Activated T-helper 1 cell treated with anti-CD3 and anti-CD28 coated beads, Interleukin-2, amount 50 U/mL, for 16 hours (primary cell): Measurements from ENCODE around the gene SMC1B.
A peak's percentile ranks its signal among the peaks of the same experiment; 100 is the strongest.
"Not testable (repeated sequence)": the region's sequence is repeated elsewhere in the genome, so short reads cannot be mapped to it uniquely, and the experiment has no call there.

Experiments
- DNase-seq, 2 donors: peaks; one replicate each; pipeline ENCODE4 v3.0.0-alpha.2; 2020; ENCODE audit warnings: low read depth in 1 of 2, low spot score in 1 of 2

SMC1B gene

DNA sequence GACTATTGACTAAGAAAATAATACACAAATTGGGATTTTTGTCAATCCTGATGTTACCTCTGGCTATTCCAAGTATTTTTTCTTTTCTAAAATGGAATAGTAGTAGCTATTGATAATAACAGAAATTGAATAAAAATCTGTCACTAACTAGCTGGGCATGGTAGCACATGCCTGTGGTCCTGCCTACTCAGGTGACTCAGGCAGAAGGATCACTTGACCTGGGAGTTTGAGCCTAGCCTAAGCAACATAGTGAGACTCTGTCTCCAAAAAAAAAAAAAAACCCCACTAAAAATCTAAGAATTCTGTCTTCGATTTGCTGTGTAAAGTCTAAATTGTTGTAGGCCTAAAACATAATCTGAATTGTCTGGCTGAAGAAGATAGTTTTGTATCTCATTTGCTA lies 61.4 kb downstream of the SMC1B start:
- DNase-seq, result no peak

DNA sequence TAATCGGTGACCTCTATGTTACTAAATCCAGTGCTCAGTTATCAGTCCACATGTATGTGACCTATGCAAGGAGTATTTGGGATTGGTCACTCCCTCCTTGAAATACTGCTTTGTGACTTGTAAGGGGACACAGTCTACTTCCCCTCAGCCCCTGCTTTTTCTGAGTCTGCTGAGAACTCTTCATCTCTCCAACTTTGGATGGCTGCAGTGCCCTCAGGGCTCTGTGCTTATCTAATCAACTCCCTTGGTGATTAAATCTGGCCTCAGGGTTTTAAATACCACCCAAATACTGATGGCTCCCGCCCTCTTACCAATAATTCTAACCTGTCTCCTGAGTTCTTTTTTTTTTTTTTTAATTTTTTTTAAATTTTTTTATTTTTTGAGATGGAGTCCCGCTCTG lies 63.5 kb downstream of the SMC1B start:
- no peak for DNase-seq

DNA sequence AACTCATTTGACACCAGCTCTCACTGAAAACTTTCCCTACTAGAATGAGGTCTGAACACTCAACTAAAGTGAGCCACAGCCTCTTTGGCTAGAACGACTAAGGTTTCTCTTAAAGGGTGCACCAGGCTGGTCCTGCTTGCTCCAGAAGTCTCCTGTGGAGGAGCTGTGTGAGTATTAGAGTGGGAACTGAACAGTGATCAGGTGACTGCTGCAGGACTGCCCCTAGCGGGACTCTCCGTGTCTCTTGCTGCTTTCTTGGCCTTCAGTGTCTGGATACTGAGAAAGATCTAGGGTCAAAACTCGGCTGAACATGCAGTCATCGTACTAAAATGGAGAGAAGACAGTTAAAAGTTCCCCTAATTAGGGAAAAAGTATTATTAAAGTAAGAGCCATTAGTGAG lies 69.1 kb downstream of the SMC1B start:
- DNase-seq, result no peak

DNA sequence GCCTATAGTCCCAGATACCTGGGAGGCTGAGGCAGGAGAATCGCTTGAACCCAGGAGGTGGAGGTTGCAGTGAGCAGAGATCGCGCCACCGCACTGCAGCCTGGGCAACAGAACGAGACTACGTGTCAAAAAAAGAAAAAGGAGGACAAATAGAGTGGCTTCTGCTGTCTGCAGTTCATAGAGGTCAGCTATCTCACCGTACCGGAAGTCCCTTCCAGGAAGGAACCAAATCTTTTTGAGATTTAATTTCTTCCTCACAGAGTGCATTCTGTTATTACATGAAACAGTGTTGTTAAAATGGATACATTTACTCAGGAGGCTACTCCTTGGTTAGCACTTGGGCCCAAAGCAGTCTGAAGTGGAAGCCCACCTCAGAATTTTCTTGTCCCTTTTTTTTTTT lies 70.3 kb downstream of the SMC1B start:
- DNase-seq, result no peak

DNA sequence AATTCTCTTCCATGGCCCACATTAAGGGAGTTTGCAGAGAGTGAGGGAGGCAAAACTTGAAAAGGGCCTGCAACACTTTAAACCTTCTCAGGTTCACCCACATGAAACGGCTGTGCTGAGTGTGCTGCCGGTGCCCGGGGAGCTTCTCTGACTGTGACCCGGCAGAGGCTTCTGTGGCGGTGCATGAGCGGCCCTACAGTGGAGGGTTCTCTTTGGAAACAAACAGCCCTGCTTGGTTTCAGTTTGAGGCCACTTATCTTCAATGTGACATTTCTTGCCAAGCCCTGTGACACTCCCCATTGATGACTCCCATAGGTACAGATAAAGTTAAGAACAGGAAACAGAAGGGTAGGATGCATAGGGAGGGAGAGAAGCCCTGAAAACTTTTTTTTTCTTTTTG lies 71.9 kb downstream of the SMC1B start:
- peak in 1 of 2 donors; percentile 19 for DNase-seq

DNA sequence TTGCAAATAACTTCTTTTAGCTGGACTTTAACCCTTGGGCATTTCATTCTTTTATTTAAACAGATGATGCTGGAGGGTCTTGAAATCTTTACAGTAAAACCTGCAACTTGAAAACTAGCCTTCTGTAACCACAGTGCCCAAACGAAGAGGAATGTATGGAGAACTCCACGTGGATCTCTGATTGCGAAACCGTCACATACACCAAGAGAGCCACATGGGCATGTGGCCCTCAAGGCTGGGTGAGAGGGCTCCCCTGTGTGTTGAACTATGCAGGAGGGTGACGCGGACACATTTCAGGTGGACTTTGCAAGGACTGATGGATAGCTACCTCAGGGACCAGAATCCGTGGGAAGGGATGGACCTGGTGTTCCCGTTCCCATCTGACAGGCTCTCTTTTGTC lies 73.1 kb downstream of the SMC1B start:
- no peak for DNase-seq

DNA sequence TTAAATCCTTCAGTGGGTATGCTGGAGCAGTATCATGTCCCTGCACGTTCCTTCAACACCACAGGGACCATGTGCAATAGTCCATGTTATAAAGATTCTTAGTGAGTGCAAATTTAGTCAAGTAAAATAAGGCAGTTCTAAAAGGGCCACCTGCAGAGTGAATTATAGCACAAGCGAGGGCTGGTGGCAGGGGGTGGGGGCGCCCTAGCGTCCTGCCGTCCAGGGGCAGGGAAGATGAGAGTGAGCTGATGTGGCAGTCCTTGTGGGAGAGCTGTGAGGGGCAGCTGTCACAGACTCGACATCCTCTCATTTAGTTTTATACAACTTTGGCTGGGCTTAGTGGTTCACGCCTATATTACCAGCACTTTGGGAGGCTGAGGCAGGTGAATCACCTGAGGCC lies 74.6 kb downstream of the SMC1B start:
- no peak for DNase-seq

DNA sequence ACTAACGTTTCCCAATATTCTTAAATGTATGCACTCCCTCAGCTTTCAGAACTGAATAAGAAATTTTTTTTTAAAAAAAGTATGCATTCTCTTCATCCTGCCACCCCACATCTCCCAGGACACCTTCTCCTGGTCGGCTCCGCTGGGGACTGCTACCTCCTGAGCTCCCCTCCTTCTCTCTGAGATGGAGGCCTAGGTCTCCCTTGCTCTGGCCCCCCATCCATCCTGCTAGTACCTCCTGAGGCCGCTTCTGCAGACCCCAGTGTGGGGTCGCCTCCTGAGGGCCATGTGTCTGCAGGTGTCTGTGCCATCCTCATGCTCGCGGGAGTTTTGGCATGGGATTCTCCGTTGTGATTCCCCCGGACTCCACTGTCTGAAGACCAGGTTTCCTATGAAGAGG lies 75.9 kb downstream of the SMC1B start:
- DNase-seq, result no peak

DNA sequence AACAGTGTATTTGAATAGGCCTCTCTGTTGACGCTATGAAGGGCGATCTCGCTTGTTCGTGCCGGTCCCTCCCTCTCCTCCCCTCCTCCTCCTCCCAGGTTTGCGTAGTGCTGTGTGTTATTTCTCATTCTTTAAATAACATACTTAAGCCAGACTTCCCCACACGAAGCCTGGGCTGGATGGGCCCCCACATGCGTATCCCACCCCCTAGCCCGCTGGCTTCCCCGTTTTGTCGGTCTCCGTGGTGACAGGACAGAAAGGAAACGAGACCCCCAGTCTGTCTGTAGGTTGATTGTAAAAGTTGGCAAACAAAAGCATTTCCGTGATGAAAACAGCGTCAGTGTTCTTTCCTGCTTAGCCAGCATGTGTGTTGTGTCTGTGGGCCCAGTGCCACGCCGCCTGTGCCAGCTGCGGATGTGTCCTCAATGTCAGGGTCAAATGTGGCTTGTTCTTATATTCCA lies 76.4 kb downstream of the SMC1B start:
- no peak for DNase-seq

DNA sequence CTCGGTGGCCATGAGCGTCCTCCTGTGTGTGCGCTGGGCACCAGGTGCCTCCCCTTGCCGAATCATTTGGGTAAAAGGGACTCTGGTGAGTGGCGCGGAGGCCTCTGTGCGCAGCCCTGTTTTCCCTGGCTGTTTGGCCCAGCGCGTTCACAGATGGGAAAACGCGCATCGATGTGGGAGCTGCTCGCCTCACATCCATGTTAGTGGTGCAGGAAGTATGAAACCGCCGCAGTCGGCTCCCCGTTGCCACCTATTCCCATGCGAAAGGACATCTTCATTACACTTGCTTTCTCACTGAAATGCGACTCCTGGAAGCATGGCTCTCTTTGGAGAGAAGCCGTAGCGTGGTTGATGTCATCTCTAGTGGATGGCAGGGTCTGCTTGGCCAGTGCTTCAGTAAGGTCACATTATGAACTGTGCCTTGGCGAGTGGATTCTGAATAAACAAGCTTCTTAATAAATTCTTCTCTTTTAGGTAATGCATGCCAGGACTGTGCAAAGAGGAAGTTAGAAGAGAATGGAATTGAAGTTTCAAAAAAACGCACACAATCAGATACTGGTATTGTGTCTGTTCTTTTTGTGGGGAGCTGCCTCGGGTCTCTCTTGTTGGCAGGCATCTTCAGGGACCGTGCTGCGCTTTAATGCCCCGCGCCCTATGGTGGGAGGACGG lies 77.4 kb downstream of the SMC1B start:
- DNase-seq, result no peak

DNA sequence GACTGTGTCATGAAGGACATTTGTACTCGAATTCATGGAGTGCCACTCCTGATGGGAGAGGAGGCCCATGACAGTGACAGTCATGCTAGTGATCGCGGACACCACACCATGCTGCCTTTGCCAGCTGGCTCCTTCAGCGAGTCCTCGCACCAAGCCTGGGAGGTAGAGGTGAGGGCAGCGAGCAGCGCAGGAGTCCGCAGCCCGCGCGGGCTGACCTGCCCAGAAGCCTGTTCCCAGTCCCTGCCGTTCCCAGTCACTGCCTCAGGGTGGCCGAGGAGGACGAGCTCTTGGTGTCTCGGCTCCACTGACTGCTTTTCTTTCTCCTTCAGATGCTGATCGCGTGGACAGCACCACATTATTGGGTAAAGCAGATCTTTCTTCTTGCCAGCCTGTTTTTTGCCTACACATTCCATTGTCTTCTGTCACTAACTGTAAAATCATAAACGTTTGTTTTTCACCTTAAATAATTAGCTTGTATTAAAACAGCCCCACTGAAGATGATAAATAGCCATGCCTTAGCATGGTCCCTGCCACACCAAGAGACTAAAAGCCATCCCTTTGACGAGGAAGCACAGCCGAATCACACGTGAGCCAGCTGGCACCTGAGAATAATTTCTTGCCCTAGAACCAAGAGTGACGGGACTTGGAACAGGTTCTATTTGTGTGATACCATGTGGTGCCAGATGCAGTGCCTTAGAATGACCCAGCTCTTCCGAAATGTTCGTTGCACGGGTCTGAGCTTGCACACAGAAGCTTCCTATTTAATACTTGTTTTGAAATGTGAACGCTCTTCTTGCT lies 78.2 kb downstream of the SMC1B start:
- no peak for DNase-seq

DNA sequence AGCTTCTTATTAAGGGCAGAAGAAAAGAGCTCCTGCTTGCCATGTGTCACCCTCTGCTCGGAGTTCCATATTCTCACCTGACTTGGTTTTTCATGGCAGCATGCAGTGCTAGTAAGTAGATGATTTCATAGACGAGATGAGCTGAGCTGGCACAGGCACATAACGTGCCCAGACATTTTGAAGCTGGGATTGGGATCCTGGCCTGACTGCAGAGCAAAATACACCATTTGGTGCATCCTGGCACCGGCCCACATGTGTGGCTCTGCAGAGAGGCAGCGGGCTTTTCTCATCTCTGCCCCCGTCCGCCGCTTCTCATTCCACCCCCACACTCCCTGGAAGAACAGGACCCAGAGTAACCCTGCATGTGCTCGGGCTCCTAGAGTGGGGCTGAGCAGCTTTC lies 78.9 kb downstream of the SMC1B start:
- DNase-seq, result no peak

DNA sequence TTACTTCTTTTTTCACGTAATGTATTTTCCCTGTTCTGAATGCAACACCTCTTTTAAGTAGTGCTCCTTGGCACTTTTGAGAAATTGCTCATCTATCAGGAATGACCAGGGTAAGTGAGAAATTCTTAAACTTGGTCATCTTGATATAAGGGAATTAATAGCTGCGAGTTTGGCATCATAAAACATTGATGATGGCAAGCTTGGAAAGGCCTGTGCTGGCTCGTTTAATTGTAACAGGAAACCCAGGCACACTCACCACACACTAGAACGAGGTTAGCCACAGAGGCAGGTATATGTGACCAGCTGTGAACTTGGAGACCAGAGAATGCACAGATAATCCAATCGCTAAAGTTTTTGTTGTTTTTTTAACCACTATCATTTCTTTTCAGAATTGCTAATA lies 79.3 kb downstream of the SMC1B start:
- no peak for DNase-seq

DNA sequence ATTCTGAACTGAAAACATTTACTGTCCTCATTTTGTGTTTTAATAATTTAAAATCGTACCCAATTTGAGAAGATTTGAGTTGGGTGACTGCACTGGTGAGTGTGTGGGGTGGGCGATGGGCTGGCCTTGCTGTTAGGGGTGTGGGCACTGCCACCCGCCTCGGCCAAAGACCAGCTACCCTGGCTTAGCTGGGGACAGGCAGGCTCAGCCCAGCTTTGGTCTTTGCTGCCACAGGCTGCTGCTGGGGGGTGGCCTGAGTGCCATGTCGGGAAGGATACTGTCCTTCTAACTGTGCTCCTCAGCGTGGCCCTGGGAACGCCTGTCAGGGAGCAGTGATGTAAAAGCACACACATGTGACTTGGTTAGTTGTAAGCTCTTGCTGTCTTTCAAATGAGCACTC lies 81.4 kb downstream of the SMC1B start:
- DNase-seq, result no peak

DNA sequence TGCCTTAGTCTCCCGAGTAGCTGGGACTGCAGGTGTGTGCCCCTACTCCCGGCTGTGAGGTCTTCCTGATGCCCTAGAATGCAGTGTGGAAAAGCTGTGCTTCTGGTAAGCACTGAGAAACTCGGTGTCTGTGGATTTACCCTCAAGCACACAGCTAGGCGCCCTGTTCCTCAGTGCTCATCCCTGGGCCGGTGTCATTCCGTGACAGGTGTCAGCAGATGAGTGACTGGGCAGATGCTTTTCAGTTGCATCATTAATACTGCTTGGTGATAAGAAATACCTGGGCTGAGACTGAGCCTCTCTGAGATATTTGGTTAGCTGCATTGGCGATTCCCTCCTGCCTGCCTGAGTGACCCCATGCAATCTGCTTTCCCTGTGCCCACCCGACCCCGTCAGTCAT lies 81.9 kb downstream of the SMC1B start:
- no peak for DNase-seq

DNA sequence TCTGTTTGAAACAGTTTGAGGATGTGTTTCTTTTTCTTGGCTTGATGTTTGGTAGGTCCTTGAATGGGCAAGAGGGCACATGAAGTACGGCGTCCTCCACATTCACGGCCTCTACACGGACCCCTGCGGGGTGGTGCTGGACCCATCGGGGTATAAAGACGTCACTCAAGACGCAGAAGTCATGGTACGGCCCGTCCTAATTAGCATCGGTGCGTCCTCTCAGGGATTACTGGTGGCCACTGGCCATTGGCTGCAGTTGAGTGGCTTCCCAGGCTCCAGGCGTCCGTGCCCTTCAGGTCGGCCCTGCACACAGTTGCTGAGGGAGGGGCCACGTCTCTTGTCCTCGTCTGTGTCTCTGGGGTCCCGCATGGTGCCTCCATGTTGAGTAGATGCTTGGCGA lies 82.9 kb downstream of the SMC1B start:
- DNase-seq, result no peak

DNA sequence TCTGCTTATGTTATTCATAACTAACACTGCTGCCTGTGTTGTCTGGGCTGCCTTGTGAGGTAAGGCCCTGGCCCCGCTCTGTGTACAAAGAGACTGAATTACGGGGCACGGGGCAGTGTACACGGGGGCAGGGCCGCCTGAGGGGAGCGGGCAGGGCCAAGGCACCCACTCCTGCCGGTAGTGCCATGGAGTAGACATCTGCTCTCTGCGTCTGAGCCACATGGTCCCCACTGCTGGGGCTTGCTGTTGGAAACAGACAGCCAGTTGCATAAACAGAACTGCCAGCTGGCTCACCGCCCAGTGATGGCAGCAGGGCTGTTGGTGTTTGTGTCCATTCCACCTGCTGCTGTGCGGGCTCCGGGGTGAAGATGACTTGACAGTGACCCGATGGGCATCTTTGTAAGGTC lies 83.9 kb downstream of the SMC1B start:
- no peak for DNase-seq

DNA sequence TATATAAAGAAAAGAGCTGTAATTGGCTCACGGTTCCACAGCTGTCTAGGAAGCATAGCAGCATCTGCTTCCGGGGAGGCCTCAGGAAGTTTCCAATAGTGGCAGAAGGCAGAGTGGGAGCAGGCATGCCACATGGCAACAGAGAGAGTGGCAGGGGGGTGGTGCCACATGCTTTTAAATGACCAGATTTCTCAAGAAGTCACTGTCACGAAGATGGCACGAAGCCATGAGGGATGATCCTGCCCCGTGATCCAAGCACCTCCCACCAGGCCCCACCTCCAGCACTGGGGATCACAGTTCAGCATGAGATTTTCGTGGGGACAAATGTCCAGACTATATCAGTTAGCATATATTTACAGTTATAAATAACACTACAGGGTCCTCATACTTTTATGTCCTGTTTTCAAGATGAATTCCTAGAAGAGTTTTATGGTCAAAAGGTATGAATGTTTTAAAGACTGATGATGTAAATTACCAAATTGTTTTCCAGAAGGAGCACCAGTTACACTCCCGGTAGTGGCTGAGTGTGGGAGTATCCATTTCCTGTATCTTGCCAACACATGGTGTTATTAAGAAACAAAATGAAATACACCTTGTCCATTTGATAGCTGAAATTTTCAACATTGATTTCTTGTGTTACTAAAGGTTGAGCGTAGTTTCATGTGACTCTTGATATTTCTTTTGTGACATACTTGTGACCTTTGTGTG lies 84.4 kb downstream of the SMC1B start:
- DNase-seq, result no peak

DNA sequence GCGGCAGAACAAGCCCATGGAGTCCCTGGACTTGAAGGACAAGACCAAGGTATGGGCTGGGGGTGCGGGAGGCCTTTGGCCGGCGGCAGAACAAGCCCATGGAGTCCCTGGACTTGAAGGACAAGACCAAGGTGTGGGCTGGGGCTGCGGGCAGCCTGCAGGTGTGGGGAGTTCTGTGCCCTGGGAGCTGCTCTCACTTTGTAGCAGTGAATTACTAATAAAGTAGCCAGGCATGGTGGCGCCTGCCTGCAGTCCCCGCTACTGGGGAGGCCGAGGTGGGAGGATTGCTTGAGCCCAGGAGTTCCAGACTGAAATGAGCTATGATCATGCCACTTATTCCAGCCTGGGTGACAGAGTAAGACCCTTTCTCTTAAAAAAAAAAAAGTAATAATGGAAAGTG lies 85.1 kb downstream of the SMC1B start:
- not testable (repeated sequence) for DNase-seq

DNA sequence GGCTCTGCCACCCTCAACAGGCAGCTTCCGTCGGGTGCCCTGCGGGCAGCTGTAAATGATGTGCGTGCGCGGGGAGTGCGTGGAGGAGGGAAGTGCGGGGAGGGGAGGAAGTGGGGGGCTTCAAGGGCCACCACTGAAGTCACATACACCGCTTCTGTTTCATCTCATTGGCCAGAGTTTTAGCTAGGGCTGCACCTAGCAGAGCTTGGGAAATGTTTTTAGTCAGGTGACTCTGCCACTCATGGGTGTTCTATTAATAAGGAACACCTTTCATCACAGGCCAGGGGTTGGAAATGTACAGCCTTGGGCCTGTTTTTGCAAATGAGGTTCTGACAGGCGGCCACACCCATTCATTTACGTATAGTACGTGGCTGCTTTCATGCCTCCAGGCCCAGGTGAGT lies 89.1 kb downstream of the SMC1B start:
- no peak for DNase-seq

DNA sequence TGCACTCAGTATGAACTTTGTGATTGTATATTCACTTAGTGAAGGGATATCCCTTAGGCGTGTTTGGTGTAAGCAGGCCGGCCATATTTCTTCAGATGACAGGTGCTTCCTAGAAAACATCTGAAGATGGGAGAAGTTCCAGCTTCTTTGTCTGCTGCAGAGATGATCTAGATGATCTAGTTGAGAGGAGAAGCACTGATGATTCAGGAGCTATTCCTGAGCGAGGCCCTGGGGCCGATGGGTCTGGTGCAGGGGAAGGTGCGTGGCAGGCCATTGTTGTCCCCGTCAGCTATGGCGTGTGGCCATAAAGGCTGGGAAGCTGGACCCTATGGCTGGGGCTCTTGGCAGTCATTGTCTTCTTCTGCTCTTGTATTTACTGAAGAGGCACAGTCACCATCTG lies 89.7 kb downstream of the SMC1B start:
- DNase-seq, result no peak

DNA sequence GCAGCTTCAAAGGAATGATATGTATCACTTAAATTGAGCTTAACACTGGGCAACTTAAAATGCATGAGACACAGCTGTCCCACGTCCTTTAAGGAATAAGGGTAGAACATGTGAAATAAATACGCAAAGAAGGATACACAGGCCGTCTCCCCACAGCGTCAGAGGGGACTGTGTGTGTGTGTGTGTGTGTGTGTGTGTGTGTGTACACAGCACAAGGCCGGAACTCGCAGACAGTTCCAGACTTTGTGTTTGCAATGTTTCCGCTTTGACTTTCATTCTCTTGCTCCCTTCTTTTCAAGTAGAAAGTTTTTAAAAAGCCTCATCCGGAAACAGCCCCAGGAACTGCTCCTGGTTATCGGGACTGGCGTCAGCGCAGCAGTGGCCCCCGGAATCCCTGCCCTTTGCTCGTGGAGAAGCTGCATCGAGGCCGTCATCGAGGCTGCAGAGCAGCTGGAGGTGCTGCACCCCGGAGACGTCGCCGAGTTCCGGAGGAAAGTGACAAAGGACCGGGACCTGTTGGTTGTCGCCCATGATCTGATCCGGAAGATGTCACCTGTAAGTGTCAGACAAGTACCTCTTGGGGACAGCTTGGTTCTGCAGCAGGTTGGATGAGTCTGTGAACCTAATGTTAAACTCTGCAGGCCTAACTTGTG lies 90.4 kb downstream of the SMC1B start:
- DNase-seq, result no peak
